ENCODE measurements around the gene LMAN1L.

GRCh38 chr15:74788683-74789151, 23.9 kb upstream of the LMAN1L start:
- TF ChIP-seq SP1 (IDR thresholded peaks at IDR 0.05): no peak
- no peak for TF ChIP-seq TAF1 (conservative IDR thresholded peaks at IDR 0.05)
- TF ChIP-seq, protein P1, sequence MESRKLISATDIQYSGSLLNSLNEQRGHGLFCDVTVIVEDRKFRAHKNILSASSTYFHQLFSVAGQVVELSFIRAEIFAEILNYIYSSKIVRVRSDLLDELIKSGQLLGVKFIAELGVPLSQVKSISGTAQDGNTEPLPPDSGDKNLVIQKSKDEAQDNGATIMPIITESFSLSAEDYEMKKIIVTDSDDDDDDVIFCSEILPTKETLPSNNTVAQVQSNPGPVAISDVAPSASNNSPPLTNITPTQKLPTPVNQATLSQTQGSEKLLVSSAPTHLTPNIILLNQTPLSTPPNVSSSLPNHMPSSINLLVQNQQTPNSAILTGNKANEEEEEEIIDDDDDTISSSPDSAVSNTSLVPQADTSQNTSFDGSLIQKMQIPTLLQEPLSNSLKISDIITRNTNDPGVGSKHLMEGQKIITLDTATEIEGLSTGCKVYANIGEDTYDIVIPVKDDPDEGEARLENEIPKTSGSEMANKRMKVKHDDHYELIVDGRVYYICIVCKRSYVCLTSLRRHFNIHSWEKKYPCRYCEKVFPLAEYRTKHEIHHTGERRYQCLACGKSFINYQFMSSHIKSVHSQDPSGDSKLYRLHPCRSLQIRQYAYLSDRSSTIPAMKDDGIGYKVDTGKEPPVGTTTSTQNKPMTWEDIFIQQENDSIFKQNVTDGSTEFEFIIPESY (IDR thresholded peaks at IDR 0.05): no peak
- TF ChIP-seq CTCF (IDR thresholded peaks at IDR 0.05; ENCODE audit: low read depth, low read length, missing input control): no peak
- TF ChIP-seq GABPA (IDR thresholded peaks at IDR 0.05 in 1 of 2, conservative IDR thresholded peaks at IDR 0.05 in 1 of 2): no peak
- TF ChIP-seq JUND (IDR thresholded peaks at IDR 0.05): no peak
- TF ChIP-seq ATF3 (IDR thresholded peaks at IDR 0.05): no peak
